Brain microvascular endothelial cell (primary cell): ENCODE results near the gene PAQR8.
"Not testable (repeated sequence)": the region's sequence is repeated elsewhere in the genome, so short reads cannot be mapped to it uniquely, and the experiment has no call there.

Experiments used
- DNase-seq: peaks from one replicate; pipeline ENCODE4 v3.0.0-alpha.2; 2020
- H3K27ac ChIP-seq: fragments of 250-450 bp; sonication (Bioruptor Pico); 2 replicates; pipeline ENCODE4 v1.5.1; 2020; ENCODE audit warnings: mild to moderate bottlenecking, moderate library complexity
- H3K27me3 ChIP-seq: fragments of 250-450 bp; sonication (Bioruptor Pico); replicated peaks from 2 replicates; pipeline ENCODE4 v1.5.1; 2020; ENCODE audit warnings: mild to moderate bottlenecking
- H3K36me3 ChIP-seq: fragments of 250-450 bp; sonication (Bioruptor Pico); replicated peaks from 2 replicates; pipeline ENCODE4 v1.5.1; 2020; ENCODE audit warnings: mild to moderate bottlenecking
- H3K4me3 ChIP-seq: 2 replicates; pipeline ENCODE4 v1.5.1; 2011; ENCODE audit warnings: low read depth, mild to moderate bottlenecking, control low read depth, low read length, moderate library complexity
- CTCF ChIP-seq: IDR thresholded peaks from 2 replicates; pipeline ENCODE4 v1.5.1; 2011; ENCODE audit warnings: low read depth, mild to moderate bottlenecking, moderate library complexity, low read length, control low read depth, inconsistent platforms; ENCODE audit errors: missing control alignments
- in situ Hi-C: cut with HindIII; loops from 2 replicates; pipeline ENCODE4 v1.10.0; 2017; ENCODE audit warnings: low sequenced_read_pairs, low pct_ligation_motif_present

Gene PAQR8

GRCh38 chr6:52424513-52424912 lies 62.6 kb downstream of the PAQR8 start:
- no peaks in the 10 kb centered on the region for H3K36me3 ChIP-seq
- no peak for TF ChIP-seq CTCF
- no peak overlapping the region for H3K4me3 ChIP-seq
- no peaks in the 10 kb centered on the region for H3K27me3 ChIP-seq
- H3K27ac ChIP-seq = peak overlapping the region; percentile 72
- in situ Hi-C loops = loop anchor here (25.0 kb wide), 1 partner anchor 238 kb away; the partner anchor contains the start of gene TMEM14A
- DNase-seq = no peak

- H3K27me3 ChIP-seq = no peaks in the 10 kb centered on the region
- no peak overlapping the region for H3K4me3 ChIP-seq
- DNase-seq = no peak
- no peak for TF ChIP-seq CTCF
- no peak overlapping the region for H3K27ac ChIP-seq
- no peaks in the 10 kb centered on the region for H3K36me3 ChIP-seq
- in situ Hi-C loops = no loop called here
Measured at GRCh38 chr6:52426667-52427066, 64.7 kb downstream of the PAQR8 start.

- in situ Hi-C loops, H3K27me3 ChIP-seq, H3K36me3 ChIP-seq, H3K27ac ChIP-seq, H3K4me3 ChIP-seq, DNase-seq: not testable (repeated sequence)
Measured at GRCh38 chr6:52433294-52433693, 71.3 kb downstream of the PAQR8 start.

- no peak overlapping the region for H3K27ac ChIP-seq
- TF ChIP-seq CTCF = no peak
- in situ Hi-C loops = no loop called here
Measured at GRCh38 chr6:52435345-52435744, 73.4 kb downstream of the PAQR8 start.

GRCh38 chr6:52438926-52439325 lies 77.0 kb downstream of the PAQR8 start:
- no peak for TF ChIP-seq CTCF
- no peak overlapping the region for H3K4me3 ChIP-seq
- no peak overlapping the region for H3K27ac ChIP-seq
- no peaks in the 10 kb centered on the region for H3K36me3 ChIP-seq
- no peak for DNase-seq
- in situ Hi-C loops = no loop called here
- H3K27me3 ChIP-seq = no peaks in the 10 kb centered on the region

More at GRCh38 chr6:52435345-52435744, 73.4 kb downstream of the PAQR8 start:
- H3K36me3 ChIP-seq = no peaks in the 10 kb centered on the region
- no peak overlapping the region for H3K4me3 ChIP-seq
- DNase-seq = no peak
- H3K27me3 ChIP-seq = no peaks in the 10 kb centered on the region

- H3K4me3 ChIP-seq = no peak overlapping the region
- in situ Hi-C loops = no loop called here
- no peak overlapping the region for H3K27ac ChIP-seq
- no peaks in the 10 kb centered on the region for H3K27me3 ChIP-seq
- no peak for DNase-seq
- TF ChIP-seq CTCF = no peak
- no peaks in the 10 kb centered on the region for H3K36me3 ChIP-seq
Measured at GRCh38 chr6:52454556-52454955, 92.6 kb downstream of the PAQR8 start.

- in situ Hi-C loops = no loop called here
- Histone ChIP-seq H3K27ac (no peak overlapping the region), H3K4me3 (no peak overlapping the region), H3K27me3 (no peaks in the 10 kb centered on the region), H3K36me3 (no peaks in the 10 kb centered on the region)
- no peak for DNase-seq
- no peak for TF ChIP-seq CTCF
Measured at GRCh38 chr6:52457096-52457495, 95.1 kb downstream of the PAQR8 start.
